HK-2 (cell line): Measurements from ENCODE around the gene PRKCE.

ENCODE experiments used
- DNase-seq: peaks from one replicate; pipeline ENCODE4 v3.0.0-alpha.2; 2018; ENCODE audit not compliant: unreplicated experiment

Gene PRKCE

DNA sequence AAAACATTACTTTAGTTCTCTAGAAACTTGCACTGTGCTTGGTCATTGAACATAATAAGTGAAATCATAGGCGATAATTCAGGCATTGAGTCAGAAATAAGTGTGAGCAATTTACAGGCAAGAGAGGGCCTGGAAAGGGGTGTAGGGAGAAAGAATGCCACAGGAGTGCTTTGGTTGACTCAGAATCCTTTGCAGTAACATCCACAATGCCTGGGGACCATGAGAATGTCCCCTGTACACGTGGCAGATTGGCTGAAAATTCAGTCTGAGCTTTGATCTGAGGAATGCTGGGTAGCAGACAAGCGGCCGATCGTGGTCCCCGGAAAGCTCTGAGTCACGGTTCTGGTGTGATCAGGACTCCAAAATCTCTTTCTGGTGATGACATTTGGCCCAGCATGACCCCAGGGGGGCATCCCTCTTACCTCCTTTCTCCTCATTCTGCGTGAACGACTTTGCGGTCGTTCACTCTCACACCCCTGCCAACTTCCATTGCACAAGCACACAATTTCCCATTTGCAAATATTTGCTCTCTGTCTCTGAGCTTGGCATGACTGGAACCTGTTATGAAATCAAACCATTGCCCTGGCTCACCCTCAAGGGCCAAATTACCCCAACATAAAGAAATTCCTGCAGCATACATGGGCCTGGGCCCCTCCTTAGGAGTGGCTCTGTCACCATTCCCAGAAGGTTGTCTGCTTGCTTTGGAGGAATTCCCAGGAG lies 340.7 kb downstream of the PRKCE start:
- peak; percentile 41 for DNase-seq

DNA sequence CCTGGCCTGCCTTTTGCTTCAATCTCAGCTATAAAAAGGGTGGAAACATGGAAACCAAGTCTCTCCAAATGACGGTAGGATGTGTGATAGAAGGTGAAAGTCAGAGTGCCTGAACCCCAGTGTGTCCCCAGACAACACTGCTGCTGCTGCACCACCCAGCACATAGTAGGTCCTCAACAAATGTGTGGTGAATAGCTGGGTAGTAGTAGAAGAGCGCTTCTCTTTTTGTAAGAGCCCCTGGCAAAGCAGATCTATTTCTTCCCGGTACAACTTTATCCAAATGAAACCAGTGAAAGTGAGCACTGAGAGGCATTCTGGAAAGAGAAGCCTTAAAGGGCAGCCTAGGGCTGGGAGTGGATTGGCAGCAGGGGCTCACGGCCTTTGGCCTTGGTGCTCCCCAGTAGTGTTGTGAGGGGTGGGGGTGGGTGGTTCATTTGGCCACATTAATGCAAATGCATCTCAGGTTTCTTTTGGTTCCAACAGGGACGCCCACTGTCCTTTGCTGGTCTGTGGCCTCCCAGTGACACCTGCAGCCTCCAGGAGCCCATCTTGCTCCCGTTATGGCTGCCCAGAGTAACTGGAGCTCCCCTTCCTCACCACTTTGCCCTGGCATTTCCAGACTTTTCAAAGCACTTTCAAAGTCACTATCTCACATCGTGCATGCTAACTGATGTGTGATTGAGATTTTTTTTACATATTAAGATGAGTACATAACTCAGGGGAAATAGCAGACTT lies 341.4 kb downstream of the PRKCE start:
- DNase-seq = no peak

DNA sequence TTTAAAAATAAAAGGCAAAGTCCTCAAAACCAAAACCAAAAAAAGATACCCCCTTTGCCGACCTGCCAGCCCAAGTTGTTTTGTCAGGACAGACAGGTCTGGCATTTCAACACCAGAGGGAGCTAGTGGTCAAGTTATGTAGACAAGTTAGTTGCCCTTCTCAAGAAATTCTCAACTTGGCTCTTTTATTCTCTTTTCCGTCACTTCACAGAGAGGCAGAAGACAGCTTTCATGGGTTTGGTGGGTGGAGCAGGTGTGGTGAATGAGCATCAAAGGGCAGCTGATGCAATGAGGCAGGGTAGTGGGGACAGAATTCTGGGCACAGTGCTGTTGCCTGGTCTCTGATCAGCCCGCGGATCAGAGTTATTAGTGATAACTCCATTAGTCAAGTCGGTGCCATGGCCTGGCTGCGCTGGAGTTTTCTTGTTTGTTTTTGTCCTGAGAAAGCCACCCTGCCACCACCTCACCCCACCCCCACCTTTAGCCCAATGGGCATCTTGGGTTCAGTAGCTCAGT lies 342.1 kb downstream of the PRKCE start:
- DNase-seq = peak; percentile 50

DNA sequence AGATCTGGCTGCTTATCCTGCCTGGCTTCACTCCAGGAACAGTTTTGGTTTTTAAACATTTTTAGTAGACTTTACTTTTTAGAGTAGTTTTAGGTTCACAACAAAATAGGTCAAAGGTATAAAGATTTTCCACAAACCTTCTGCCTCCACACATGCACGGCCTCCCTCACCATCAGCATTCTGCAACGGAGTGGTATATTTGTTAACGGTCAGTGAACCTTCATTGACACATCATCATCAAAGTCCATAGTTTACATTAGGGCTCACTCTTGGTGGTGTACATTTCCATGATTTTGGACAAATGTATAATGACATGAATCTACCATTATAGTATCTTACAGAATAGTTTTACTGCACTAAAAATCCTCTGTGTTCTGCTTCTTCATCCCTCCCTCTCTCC lies 342.6 kb downstream of the PRKCE start:
- no peak for DNase-seq

DNA sequence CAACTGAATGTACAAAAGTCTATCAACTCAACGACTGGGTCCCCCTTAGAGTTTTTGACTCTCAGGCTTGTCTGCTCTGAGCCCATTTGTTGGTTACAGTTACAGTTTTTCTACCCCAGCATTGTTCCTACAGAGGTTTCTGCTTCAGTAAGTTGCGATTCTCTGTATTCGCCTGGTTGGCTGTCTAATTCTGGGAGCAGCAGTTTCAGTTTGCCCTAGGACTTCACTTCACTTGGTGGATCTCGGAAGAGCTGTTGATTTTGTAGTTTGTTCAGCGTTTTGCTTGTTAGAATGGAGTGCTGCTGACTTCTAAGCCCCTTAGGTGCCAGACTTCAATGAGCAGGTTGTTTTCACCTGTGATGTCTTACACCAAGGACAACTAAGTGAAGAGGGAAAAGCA lies 349.2 kb downstream of the PRKCE start:
- DNase-seq = no peak

DNA sequence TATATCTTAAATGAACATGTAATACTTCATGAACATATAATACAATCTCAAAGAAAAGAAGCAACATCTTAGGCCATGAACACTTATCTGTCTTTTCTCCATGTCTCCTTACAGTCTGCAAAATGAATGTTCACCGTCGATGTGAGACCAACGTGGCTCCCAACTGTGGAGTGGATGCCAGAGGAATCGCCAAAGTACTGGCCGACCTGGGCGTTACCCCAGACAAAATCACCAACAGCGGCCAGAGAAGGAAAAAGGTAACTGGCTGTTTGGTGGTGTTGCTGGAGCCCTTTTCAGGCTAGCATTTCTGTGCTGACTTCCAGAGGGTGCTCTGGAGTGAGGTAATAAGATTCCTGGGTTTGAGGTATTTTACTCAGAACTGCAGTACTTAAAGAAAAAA lies 349.8 kb downstream of the PRKCE start:
- DNase-seq = no peak

DNA sequence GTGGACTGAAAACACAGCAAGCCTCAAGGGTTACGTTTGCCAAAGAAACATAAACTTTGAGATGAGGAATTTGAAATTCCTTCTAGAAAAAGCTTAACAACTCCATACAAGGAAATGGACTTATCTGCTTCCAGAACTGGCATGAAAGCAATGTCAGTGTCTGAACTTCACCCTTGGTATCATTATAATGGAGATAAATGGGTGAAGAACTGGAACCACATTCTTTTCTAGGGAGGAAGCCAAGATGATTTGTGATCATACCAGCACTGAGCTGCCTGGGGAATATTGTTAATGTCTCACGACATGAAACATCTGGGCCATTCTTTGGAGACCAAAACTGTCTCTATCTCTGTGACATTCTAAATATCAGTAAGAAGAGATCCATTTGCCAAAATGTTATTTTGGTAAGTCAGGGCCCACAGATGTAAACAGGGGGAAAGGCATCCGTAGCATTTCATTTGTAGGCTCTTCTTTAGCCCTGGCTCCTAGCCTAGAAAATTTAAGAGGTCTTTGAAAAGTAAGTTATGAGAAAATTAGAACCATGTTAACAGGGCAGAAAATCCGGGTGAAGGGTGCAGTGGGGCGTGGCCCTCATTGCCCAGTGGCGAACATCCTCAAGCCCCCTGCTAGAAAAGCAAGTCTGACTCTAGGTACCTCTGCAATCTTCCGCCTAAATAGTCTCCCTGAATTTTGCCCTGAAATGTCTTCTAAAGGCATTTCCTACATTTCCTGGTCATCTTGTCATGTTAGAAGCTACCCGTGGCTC lies 350.4 kb downstream of the PRKCE start:
- DNase-seq = no peak

DNA sequence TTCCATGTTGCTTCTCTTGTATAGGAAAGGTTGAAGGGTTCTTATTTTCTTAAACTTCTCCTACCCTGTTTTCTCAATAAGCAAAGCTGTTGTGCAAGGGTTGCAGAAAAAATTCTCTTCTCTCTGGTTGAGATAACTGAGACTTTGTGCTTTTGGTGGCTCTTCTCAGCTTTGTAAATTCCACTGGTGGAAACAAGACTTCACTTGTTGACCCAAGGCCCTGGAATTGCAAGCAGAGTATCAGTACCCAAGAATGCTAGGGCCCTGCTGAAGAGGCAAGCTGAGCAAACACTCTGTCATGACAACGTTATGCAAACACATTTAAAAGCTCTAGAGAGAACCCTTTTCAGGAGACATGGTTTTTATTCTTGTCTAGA lies 351.0 kb downstream of the PRKCE start:
- DNase-seq = no peak

DNA sequence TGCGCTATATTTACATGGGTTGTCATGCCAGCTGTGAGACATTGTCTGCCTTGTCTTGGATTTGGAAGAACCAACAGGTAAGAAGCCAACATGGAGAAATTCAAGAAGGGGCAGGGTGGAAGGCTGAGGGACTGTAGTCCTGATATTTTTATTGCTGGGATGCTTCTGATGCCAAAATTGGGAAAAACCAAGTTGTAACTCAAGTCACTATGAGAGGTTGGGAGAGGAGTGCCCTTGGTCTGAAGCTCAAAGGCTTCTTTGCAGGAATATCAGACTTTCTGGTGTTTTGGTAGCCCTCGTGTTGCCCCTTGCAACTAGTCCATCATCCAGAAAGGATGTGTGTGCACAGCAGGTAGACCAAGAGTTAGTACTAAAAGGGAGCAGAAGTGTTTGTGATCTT lies 351.5 kb downstream of the PRKCE start:
- DNase-seq = no peak

DNA sequence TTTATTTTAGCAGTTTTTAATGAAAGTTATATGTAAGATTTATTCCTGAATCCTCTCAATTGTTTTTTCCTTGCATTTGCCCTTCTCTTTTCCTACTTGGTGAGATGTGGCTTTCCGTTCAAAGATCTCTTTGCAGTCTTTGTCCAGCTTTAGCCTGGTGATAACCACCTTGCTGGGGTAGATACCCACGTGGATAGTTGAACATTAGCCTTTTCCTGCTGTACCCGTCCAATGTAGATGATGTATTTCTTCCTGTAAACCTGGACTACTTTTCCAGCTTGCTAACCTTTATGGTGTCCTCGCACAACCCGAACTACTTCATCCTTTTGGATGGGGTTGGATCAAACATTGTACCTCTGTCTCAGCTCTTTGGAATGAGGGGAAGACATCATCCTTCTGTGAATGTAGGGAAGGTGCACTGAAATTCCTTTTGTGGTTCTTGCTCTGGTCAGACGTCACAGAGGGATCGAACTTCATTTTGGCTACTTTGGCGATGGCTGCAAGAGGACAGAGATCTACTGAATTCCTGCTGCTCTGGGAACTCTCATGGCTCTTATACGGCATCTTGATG lies 352.5 kb downstream of the PRKCE start:
- DNase-seq = no peak

DNA sequence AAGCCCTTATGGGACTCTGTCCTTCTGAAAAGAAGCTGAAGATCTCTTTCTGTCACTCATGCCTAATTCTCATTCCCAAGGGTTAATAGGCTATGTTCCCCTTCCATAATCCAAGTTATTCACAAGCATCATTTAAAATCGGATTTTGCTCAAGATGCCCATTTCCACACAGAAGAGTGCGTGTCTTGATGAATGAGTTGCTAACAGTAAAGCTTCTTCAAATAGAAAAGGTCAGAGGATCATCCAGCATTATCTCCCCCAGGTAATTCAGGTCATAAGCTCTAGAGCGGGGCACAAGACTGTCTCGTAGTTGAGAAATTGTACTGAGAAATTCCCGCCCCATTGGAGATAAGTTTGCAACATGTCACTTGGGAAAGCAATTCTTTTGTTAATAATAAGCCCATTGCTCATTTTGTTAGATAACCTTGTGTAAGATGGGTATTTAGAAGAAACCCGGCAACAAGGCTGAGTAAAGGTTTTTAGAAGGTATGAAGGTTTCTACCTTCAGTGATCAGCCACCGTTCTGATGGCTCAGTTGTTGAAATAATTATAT lies 355.1 kb downstream of the PRKCE start:
- no peak for DNase-seq

DNA sequence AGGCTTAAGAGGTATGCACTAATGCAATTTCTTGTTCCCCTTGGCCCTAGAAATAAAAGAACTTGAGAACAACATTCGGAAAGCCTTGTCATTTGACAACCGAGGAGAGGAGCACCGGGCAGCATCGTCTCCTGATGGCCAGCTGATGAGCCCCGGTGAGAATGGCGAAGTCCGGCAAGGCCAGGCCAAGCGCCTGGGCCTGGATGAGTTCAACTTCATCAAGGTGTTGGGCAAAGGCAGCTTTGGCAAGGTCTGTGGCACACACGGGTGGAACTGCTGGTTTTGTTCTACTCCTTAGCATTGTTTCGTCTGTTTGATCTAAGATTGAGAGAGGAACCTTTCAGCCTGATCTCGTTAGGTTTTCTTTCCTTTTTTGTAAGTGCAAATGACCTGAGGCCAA lies 355.9 kb downstream of the PRKCE start:
- DNase-seq = no peak

DNA sequence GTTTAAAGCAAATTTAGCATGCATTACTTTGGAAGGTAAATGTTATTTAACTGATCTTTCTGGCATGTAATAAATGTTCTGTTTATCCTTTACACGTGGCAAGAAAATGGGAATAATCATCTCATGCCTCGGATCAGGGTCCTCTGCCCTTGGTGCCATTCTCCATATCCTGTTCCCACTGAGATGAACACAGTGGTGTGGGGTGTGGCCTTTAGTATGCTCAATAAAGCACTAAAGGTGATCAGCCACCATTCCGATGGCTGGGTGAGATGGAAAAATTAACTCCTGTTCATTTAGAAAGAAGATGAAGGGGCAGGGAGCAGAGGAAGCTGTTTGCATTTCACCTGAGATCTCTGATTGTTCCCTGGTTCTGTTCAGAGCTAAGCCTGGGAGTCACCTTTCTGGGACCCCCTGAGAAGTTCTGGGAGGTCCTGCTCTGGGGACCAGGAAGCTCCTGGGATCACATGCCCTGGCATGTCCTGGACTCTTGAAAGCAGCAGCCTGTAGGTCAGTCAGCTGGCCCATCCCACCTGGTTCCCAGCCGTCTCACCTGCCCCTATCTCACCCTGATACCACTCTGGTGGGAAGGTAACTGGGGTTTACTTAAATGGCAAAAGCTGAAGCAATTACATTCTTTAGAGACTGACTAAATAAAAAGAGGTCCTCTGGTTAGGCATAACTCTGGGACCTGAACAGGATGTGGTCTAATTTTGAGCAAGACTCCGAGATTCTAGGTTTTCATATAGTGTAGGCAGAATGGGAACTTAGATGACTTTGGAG lies 356.8 kb downstream of the PRKCE start:
- DNase-seq = no peak

DNA sequence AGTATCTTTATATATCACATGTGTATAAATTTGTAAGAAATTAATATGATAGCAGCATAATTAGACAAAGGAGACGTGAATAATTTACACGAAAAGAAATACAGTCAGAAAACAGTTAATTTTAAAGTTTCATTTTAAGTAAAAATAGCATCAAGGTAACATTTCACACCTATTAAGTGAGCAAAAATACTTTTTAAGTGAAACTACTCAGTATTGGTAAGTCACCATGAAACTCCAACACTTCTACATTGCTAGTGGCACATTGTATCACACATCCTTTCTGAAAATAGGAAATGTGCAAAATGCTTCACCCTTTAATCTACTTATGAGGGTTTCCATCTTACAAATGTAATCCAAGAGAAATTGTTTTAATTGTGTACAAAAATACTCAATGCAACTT lies 357.8 kb downstream of the PRKCE start:
- DNase-seq = no peak

DNA sequence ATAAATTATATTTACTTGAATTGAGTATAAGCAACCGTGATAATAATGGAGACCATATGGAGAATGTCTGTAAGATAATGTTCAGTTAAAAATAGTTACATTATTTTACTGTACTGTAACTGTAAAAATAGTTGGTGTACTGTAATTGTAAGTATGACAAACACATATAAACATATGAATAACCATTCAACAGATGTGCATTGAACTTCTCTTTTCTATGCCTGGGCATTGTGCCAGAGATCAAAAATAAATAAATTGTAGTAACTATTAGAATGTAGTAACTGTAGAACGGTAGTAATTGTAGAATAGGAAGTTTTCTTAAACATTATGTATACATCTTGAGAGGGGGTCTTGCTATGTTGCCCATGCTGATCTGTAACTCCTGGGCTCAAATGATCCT lies 358.3 kb downstream of the PRKCE start:
- DNase-seq = no peak

DNA sequence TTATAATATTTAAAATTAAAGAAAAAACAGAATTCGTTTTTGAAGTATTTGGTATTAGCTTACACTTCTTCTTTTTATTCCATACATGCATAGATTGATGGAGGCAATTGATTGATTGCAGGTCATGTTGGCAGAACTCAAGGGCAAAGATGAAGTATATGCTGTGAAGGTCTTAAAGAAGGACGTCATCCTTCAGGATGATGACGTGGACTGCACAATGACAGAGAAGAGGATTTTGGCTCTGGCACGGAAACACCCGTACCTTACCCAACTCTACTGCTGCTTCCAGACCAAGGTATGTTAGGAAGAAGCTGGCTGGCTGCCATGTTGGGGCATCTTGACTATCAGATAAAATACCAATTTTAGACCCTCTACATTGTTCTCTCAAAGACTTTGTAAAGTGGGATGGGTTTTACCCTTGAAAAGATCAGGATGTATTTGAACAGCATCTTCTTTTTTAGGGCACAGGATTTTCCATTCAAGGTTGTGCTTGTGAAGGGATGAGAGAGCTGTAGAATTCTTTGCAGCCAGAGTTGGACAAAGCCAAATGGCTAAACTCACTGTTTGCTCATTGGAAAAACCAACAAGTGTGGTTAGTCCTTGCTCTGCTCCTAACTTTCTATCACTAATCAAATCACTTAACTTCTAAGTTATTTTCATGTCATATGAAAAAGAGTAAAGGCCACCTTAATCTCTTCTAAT lies 358.9 kb downstream of the PRKCE start:
- no peak for DNase-seq

DNA sequence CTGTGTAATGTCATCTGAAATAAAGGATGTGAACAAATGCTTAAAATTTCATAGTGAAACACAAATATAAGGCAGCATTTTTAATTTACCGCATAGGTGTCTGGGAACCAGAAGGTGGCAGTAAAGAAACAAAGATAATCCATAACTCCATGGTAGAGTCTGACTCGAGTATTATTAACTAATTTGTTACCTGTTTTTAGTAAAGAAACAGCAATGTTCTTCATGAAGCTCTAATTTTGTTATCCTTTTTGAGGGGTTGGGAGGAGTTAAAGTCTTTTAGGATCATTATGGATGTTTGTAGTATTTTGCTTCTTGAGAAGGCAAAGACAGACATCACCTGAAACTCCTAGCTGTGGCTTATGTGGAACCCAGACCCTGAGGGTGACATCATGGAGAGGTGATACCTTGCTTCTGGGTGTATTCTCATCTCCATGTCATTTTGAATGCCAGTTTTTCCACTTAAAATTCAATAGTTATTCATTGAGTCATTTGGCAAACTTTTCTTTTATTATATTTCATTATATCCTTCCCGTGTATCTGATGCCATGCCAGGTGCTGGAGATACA lies 359.5 kb downstream of the PRKCE start:
- DNase-seq = no peak

DNA sequence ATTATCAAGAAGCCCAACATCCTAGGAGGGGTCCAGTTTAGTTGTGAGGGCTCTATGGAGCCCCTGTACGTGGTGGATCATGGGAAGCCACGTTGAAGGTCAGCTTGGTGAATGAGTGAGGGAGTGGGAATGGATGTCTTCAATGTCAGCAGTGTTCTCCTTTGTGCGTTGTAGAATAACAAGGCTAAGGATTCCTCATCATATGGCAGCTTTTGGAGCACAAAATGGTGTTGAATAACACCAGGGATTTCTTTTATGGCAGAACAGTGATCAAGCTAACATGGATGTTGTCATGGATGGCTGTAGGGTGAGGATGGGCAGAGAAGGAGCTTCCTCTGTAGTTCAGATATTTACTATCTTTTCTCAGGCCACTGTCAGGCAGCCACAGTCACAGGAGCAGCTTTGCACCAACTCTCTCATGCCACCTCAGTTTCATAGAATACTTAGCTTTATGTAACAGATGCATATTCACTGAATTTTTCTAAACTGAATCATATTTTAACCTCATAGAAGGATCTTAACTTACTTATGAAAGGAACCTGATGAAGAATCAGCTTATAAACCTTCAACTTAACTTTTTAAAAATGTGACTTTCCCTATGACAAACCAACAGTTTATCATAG lies 361.3 kb downstream of the PRKCE start:
- DNase-seq = no peak

DNA sequence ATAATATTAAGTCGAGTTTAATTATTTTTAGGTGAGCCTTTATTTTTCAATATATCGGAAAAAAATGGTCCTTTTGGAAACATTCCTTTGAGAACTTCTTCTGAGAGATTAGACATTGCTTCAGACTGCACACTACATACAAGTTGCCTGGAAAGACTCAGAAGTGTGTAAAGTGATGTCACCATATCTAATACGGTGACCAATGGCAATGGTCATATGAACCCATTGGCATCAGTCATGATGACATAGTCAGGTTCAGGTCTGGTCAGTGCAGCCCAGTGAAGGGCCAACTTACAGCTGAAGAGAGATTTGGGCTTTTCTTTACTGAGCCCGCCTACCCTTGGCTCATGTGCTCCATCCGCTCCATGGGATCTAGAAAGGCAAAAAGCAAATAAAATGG lies 362.3 kb downstream of the PRKCE start:
- DNase-seq = no peak
